ENCODE measurements around the gene LSM3.

The LSM3 gene

GRCh38 chr3:14146381-14147065 is 32.1 kb upstream of the LSM3 start:
- Histone ChIP-seq H3K4me1 (ENCODE audit: insufficient read depth, low read length) (peaks cover 18% of the 10 kb centered on the region), H3K4me3 (ENCODE audit: low read length) (no peak overlapping the region), H3K27me3 (ENCODE audit: insufficient read depth, low read length) (no peaks in the 10 kb centered on the region), H2AFZ (ENCODE audit: low read depth, low read length) (no peak overlapping the region), H3K36me3 (ENCODE audit: insufficient read depth, low read length) (peaks cover 61% of the 10 kb centered on the region), H3K9me3 (ENCODE audit: low read length) (no peaks in the 10 kb centered on the region)

- H3K36me3 ChIP-seq (ENCODE audit: insufficient read depth, low read length): peaks cover 61% of the 10 kb centered on the region
- H3K4me1 ChIP-seq (ENCODE audit: insufficient read depth, low read length): peaks cover 18% of the 10 kb centered on the region
- H3K27me3 ChIP-seq (ENCODE audit: insufficient read depth, low read length): no peaks in the 10 kb centered on the region
- H3K4me3 ChIP-seq (ENCODE audit: low read length): no peak overlapping the region
- no peak overlapping the region for H2AFZ ChIP-seq (ENCODE audit: low read depth, low read length)
- no peaks in the 10 kb centered on the region for H3K9me3 ChIP-seq (ENCODE audit: low read length)
These were observed 31.6 kb upstream of the LSM3 start for GRCh38 chr3:14147066-14147435.

GRCh38 chr3:14147617-14148016 is 31.0 kb upstream of the LSM3 start:
- no peak overlapping the region for H2AFZ ChIP-seq (ENCODE audit: low read depth, low read length)
- no peak overlapping the region for H3K4me3 ChIP-seq (ENCODE audit: low read length)
- H3K4me1 ChIP-seq (ENCODE audit: insufficient read depth, low read length): peaks cover 18% of the 10 kb centered on the region
- no peaks in the 10 kb centered on the region for H3K27me3 ChIP-seq (ENCODE audit: insufficient read depth, low read length)
- no peaks in the 10 kb centered on the region for H3K9me3 ChIP-seq (ENCODE audit: low read length)
- peaks cover 62% of the 10 kb centered on the region for H3K36me3 ChIP-seq (ENCODE audit: insufficient read depth, low read length)

GRCh38 chr3:14148041-14148985 is 30.3 kb upstream of the LSM3 start:
- H3K36me3 ChIP-seq (ENCODE audit: insufficient read depth, low read length): peaks cover 68% of the 10 kb centered on the region
- peaks cover 18% of the 10 kb centered on the region for H3K4me1 ChIP-seq (ENCODE audit: insufficient read depth, low read length)

GRCh38 chr3:14150078-14150477 is 28.5 kb upstream of the LSM3 start:
- Histone ChIP-seq H3K27me3 (ENCODE audit: insufficient read depth, low read length) (no peaks in the 10 kb centered on the region), H3K9me3 (ENCODE audit: low read length) (no peaks in the 10 kb centered on the region), H3K4me1 (ENCODE audit: insufficient read depth, low read length) (peaks cover 4% of the 10 kb centered on the region), H3K36me3 (ENCODE audit: insufficient read depth, low read length) (peaks cover 80% of the 10 kb centered on the region), H3K4me3 (ENCODE audit: low read length) (no peak overlapping the region), H2AFZ (ENCODE audit: low read depth, low read length) (no peak overlapping the region)

More at GRCh38 chr3:14148041-14148985, 30.3 kb upstream of the LSM3 start:
- Histone ChIP-seq H2AFZ (ENCODE audit: low read depth, low read length) (no peak overlapping the region), H3K27me3 (ENCODE audit: insufficient read depth, low read length) (no peaks in the 10 kb centered on the region), H3K4me3 (ENCODE audit: low read length) (no peak overlapping the region), H3K9me3 (ENCODE audit: low read length) (no peaks in the 10 kb centered on the region)

- Histone ChIP-seq H3K27me3 (ENCODE audit: insufficient read depth, low read length) (no peaks in the 10 kb centered on the region), H3K4me3 (ENCODE audit: low read length) (no peak overlapping the region), H3K9me3 (ENCODE audit: low read length) (no peaks in the 10 kb centered on the region), H3K4me1 (ENCODE audit: insufficient read depth, low read length) (no peaks in the 10 kb centered on the region), H2AFZ (ENCODE audit: low read depth, low read length) (no peak overlapping the region), H3K36me3 (ENCODE audit: insufficient read depth, low read length) (peaks cover 75% of the 10 kb centered on the region)
These were observed 28.0 kb upstream of the LSM3 start for GRCh38 chr3:14150491-14151230.

GRCh38 chr3:14151471-14152083 is 27.0 kb upstream of the LSM3 start:
- Histone ChIP-seq H3K9me3 (ENCODE audit: low read length) (no peaks in the 10 kb centered on the region), H3K4me3 (ENCODE audit: low read length) (no peak overlapping the region), H2AFZ (ENCODE audit: low read depth, low read length) (no peak overlapping the region), H3K27me3 (ENCODE audit: insufficient read depth, low read length) (no peaks in the 10 kb centered on the region), H3K4me1 (ENCODE audit: insufficient read depth, low read length) (no peaks in the 10 kb centered on the region), H3K36me3 (ENCODE audit: insufficient read depth, low read length) (peaks cover 75% of the 10 kb centered on the region)

- Histone ChIP-seq H3K4me1 (ENCODE audit: insufficient read depth, low read length) (no peaks in the 10 kb centered on the region), H3K36me3 (ENCODE audit: insufficient read depth, low read length) (peaks cover 75% of the 10 kb centered on the region), H2AFZ (ENCODE audit: low read depth, low read length) (no peak overlapping the region), H3K27me3 (ENCODE audit: insufficient read depth, low read length) (no peaks in the 10 kb centered on the region), H3K4me3 (ENCODE audit: low read length) (no peak overlapping the region), H3K9me3 (ENCODE audit: low read length) (no peaks in the 10 kb centered on the region)
These were observed 26.2 kb upstream of the LSM3 start for GRCh38 chr3:14152233-14152962.

- Histone ChIP-seq H2AFZ (ENCODE audit: low read depth, low read length) (no peak overlapping the region), H3K4me3 (ENCODE audit: low read length) (no peak overlapping the region), H3K9me3 (ENCODE audit: low read length) (no peaks in the 10 kb centered on the region), H3K27me3 (ENCODE audit: insufficient read depth, low read length) (no peaks in the 10 kb centered on the region), H3K36me3 (ENCODE audit: insufficient read depth, low read length) (peaks cover 76% of the 10 kb centered on the region), H3K4me1 (ENCODE audit: insufficient read depth, low read length) (no peaks in the 10 kb centered on the region)
These were observed 25.7 kb upstream of the LSM3 start for GRCh38 chr3:14152963-14153355.

GRCh38 chr3:14153663-14154062 is 25.0 kb upstream of the LSM3 start:
- H3K4me3 ChIP-seq (ENCODE audit: low read length): no peak overlapping the region
- H3K27me3 ChIP-seq (ENCODE audit: insufficient read depth, low read length): no peaks in the 10 kb centered on the region
- H3K4me1 ChIP-seq (ENCODE audit: insufficient read depth, low read length): no peaks in the 10 kb centered on the region
- H3K36me3 ChIP-seq (ENCODE audit: insufficient read depth, low read length): peaks cover 78% of the 10 kb centered on the region
- no peak overlapping the region for H2AFZ ChIP-seq (ENCODE audit: low read depth, low read length)
- no peaks in the 10 kb centered on the region for H3K9me3 ChIP-seq (ENCODE audit: low read length)

GRCh38 chr3:14154276-14154675 is 24.3 kb upstream of the LSM3 start:
- Histone ChIP-seq H3K9me3 (ENCODE audit: low read length) (no peaks in the 10 kb centered on the region), H2AFZ (ENCODE audit: low read depth, low read length) (no peak overlapping the region), H3K4me1 (ENCODE audit: insufficient read depth, low read length) (no peaks in the 10 kb centered on the region), H3K36me3 (ENCODE audit: insufficient read depth, low read length) (peaks cover 82% of the 10 kb centered on the region), H3K27me3 (ENCODE audit: insufficient read depth, low read length) (no peaks in the 10 kb centered on the region), H3K4me3 (ENCODE audit: low read length) (no peak overlapping the region)

- Histone ChIP-seq H2AFZ (ENCODE audit: low read depth, low read length) (no peak overlapping the region), H3K4me3 (ENCODE audit: low read length) (no peak overlapping the region), H3K9me3 (ENCODE audit: low read length) (no peaks in the 10 kb centered on the region), H3K27me3 (ENCODE audit: insufficient read depth, low read length) (no peaks in the 10 kb centered on the region), H3K4me1 (ENCODE audit: insufficient read depth, low read length) (no peaks in the 10 kb centered on the region), H3K36me3 (ENCODE audit: insufficient read depth, low read length) (peaks cover 88% of the 10 kb centered on the region)
These were observed 23.6 kb upstream of the LSM3 start for GRCh38 chr3:14154895-14155440.

All from neuron (in vitro differentiated cells).